ENCODE measurements around the gene CACNA1I. TPM values are rescaled to one million over a fixed set of nuclear protein-coding genes. Genes with fewer than 3 reads are reported as not detected.

CACNA1I gene
- total RNA-seq, 2 donors from 2014 or later, result 0.08 TPM; not detected in 1

DNA sequence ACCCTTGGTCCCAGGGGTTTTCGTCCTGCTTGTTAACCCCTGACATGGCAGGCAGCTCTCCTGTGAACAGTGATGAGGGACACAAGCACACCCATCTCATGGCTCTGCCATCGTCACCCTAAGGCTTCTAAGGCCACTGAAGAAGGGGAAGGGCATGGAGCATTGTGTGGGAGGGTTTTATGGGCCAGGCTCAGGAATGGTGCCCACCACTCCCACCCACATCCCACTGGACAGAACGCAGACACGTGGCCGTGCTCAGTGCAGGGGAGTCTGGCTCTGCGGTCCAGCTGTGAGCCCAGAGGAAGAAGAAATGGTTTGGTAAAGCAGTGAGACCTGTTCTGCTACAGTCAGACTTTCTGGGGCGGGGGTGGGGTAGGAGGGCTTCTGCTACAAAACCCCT, 130.0 kb downstream of the CACNA1I start:
- TF ChIP-seq, protein P1, sequence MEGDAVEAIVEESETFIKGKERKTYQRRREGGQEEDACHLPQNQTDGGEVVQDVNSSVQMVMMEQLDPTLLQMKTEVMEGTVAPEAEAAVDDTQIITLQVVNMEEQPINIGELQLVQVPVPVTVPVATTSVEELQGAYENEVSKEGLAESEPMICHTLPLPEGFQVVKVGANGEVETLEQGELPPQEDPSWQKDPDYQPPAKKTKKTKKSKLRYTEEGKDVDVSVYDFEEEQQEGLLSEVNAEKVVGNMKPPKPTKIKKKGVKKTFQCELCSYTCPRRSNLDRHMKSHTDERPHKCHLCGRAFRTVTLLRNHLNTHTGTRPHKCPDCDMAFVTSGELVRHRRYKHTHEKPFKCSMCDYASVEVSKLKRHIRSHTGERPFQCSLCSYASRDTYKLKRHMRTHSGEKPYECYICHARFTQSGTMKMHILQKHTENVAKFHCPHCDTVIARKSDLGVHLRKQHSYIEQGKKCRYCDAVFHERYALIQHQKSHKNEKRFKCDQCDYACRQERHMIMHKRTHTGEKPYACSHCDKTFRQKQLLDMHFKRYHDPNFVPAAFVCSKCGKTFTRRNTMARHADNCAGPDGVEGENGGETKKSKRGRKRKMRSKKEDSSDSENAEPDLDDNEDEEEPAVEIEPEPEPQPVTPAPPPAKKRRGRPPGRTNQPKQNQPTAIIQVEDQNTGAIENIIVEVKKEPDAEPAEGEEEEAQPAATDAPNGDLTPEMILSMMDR (IDR thresholded peaks at IDR 0.05), result no peak
- no peaks in the 10 kb centered on the region for H3K27me3 ChIP-seq
- DNase-seq (ENCODE audit: low spot score), result no peak

DNA sequence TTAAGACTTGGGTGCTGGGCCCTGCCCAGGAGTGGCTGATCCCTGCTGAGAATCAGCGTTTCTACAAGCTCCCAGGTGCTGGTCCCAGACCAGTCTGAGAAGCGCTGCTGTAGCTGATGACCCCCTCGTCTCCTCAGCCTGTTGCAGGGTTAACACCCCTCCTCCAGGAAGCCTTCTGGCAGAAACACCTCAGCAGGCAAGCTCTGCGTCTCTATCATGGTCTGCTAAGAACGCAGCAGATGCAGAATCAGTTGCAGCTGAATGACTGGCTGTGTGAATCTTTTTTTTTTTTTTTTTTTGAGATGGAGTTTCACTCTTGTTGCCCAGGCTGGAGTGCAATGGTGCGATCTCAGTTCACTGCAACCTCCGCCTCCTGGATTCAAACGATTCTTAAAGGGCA, 132.5 kb downstream of the CACNA1I start:
- no peaks in the 10 kb centered on the region for H3K36me3 ChIP-seq
- H3K4me3 ChIP-seq, result no peak overlapping the region
- no peaks in the 10 kb centered on the region for H3K27me3 ChIP-seq
- no peaks in the 10 kb centered on the region for H3K9me3 ChIP-seq
- no peak overlapping the region for H3K27ac ChIP-seq
- TF ChIP-seq, protein P1 (IDR thresholded peaks at IDR 0.05), result no peak
- peaks cover 0 to 5% of the 10 kb centered on the region in 2 donors for H3K4me1 ChIP-seq
- DNase-seq (ENCODE audit: low spot score), result no peak

More for the DNA sequence above, 130.0 kb downstream of the CACNA1I start:
- Histone ChIP-seq H3K27ac (no peak overlapping the region), H3K36me3 (no peaks in the 10 kb centered on the region), H3K4me3 (no peak overlapping the region), H3K4me1 (peaks cover 0 to 5% of the 10 kb centered on the region in 2 donors), H3K9me3 (no peaks in the 10 kb centered on the region)

DNA sequence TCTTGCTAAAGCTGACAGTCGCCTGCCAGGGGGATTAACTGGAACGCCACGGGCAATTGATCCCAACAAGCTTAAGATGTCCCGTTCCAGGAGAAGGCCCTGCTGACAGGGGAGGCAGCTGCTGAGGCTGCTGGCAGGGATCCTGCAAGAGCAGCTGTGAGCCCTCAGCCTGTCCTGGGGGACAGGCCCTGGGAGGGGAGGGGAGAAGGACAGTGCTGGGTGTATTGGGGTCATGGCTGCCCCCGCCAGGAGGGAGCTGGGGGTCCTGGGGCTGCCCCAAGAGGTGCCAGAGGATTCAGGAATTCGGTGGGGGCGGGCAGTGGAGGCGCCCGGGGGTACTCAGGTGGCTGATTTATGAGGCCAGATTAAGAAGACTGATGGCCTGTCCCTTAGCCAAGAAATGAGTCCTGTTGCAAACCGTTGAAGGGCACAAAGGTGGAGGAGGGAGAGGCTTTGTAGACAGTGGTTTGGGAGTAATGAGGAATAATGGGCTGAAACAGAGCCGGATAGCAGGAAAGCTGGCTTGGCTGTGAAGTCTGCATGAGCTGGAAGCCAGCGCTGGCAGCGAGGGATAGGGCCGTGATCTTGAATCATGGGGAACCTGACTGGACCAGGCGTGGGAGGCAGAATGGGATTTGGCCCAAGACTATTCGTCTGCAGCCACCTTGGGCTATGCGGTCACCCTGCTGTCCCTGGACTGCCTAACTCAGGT, 133.5 kb downstream of the CACNA1I start:
- Histone ChIP-seq H3K27me3 (no peaks in the 10 kb centered on the region), H3K27ac (no peak overlapping the region), H3K36me3 (no peaks in the 10 kb centered on the region), H3K4me3 (no peak overlapping the region), H3K4me1 (peaks cover 0 to 5% of the 10 kb centered on the region in 2 donors), H3K9me3 (no peaks in the 10 kb centered on the region)
- DNase-seq (ENCODE audit: low spot score), result no peak
- TF ChIP-seq, protein P1 (IDR thresholded peaks at IDR 0.05), result no peak

DNA sequence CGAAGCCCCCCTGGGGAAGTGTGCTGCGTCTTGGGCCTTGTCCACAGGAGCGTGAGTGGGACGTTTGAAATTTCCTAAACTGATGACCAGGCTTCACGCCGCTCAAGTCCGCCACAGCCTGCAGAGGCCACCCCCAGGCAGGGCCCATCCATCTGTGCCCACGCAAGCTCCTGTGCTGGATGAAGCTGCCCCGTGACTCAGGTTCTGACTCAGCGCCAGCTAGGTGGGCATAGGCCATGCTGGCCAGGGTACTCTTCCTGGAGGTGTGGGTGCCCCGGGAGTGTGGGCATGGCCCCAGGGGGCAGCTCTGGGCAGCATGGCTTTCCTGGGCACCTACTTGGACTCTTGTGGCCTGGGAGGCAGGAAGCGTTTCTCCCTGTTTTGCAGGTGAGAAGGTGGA, 134.8 kb downstream of the CACNA1I start:
- no peaks in the 10 kb centered on the region for H3K36me3 ChIP-seq
- DNase-seq (ENCODE audit: low spot score), result no peak
- no peak overlapping the region for H3K4me3 ChIP-seq
- H3K4me1 ChIP-seq, result peaks cover 0 to 5% of the 10 kb centered on the region in 2 donors
- H3K27ac ChIP-seq, result no peak overlapping the region
- TF ChIP-seq, protein P1 (IDR thresholded peaks at IDR 0.05), result no peak
- H3K9me3 ChIP-seq, result no peaks in the 10 kb centered on the region
- no peaks in the 10 kb centered on the region for H3K27me3 ChIP-seq

DNA sequence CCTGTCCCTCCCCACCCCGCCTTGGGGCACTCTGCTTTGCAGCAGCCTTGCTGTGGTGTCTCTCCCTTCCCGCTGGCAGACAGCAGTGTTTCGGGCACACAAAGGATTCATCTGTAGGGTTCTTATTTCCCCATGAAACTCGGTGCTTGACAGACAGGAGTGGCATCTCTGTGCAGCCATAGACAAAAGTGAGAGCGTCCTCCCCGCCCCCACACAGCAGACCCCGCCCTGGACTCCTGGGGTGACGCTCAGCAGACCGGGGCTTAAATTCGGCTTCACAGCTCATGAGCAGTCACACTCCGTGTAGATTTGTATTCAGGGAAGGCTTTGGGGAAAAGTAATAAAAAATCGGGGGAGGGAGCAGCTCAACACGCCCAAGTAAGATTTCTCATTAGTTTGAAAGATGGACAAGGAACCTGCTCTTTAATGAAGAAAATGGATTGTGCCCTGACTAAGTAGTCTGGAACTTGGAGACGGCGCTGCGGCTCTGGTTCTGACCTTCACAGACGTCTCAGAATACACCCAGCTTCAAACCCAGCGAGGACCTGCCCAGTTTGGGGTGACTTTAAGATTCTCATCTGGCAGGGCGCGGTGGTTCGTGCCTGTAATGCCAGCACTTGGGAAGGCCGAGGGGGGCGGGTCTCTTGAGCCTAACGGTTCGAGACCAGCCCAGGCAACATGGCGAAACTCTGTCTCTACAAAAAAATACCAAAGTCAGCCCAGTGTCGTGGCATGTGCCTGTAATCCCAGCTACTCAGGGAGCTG, 136.0 kb downstream of the CACNA1I start:
- Histone ChIP-seq H3K36me3 (no peaks in the 10 kb centered on the region), H3K9me3 (no peaks in the 10 kb centered on the region), H3K4me1 (peaks cover 0 to 5% of the 10 kb centered on the region in 2 donors), H3K4me3 (no peak overlapping the region), H3K27ac (no peak overlapping the region), H3K27me3 (no peaks in the 10 kb centered on the region)
- no peak for DNase-seq (ENCODE audit: low spot score)
- TF ChIP-seq, protein P1 (IDR thresholded peaks at IDR 0.05), result no peak

Measured in right atrium auricular region (tissue), 2 donors.